Measurements from ENCODE around the gene VGLL2.

DNA sequence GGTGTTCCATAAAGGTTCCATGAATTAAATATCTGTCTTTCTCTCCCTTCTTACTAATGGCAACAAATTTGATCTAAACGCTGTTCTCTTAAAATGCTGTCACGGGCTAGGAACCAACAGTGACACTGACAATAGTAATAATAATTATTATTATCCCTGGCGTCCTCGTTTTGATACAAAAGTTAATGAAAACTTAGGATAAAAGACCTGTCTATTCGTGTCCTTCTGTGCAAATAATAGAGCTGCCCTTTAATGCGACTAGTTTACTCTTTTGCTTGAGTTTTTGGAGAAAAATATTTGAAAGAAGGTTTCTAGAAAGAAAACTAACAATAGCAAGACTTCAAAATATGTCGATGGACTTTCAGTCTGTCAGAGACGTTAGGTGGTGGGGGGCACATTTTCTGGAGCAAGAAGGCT is 4.3 kb downstream of the VGLL2 start:
- TF ChIP-seq TARDBP (IDR thresholded peaks at IDR 0.05) (no peak), ELF4 (IDR thresholded peaks at IDR 0.05) (no peak), L3MBTL2 (conservative IDR thresholded peaks at IDR 0.05) (no peak), FOXK2 (IDR thresholded peaks at IDR 0.05) (no peak), SUZ12 (IDR thresholded peaks at IDR 0.05) (no peak), BHLHE40 (IDR thresholded peaks at IDR 0.05; ENCODE audit: borderline replicate concordance) (no peak), ARNT (IDR thresholded peaks at IDR 0.05) (no peak), SP1 (IDR thresholded peaks at IDR 0.05) (no peak), LEF1 (IDR thresholded peaks at IDR 0.05; ENCODE audit: borderline replicate concordance) (no peak), HDGF (IDR thresholded peaks at IDR 0.05; ENCODE audit: borderline replicate concordance) (no peak), ZNF384 (IDR thresholded peaks at IDR 0.05) (no peak), FOXA1 (IDR thresholded peaks at IDR 0.05) (no peak), NFRKB (IDR thresholded peaks at IDR 0.05) (no peak)

Measured in HEK293T (cell line).